ENCODE measurements around the gene CACNA1F. TPM values are rescaled to one million over a fixed set of nuclear protein-coding genes. Genes with fewer than 3 reads are reported as not detected.

Gene CACNA1F
- total and polyA plus RNA-seq, 10 of the 15 experiments (the other 5 are each of a cell fraction or from before 2014, with no cell fraction given): 0.01 to 0.32 (median 0.05) TPM; not detected in 5

- H3K27ac ChIP-seq (ENCODE audit: control insufficient read depth, insufficient read depth): no peak overlapping the region
- intact Hi-C loops (cut with micrococcal nuclease; ENCODE audit: unreplicated experiment) (no loop called here), in situ Hi-C loops (cut with MboI) (loop anchor here (5.0 kb wide), 1 partner anchor 74 kb away; no protein-coding TSS in a partner anchor)
- H3K27me3 ChIP-seq (replicated peaks in 1 of 2; ENCODE audit: control insufficient read depth in 2 of 2, insufficient read depth in 2 of 2, low read length in 1 of 2): no peaks in the 10 kb centered on the region
- peaks cover 4% of the 10 kb centered on the region; the same call in 1 of the 2 replicates for H3K4me1 ChIP-seq (ENCODE audit: control insufficient read depth, insufficient read depth, low read length)
- no peak overlapping the region for H3K9ac ChIP-seq (ENCODE audit: control insufficient read depth, insufficient read depth, low read length)
- no peaks in the 10 kb centered on the region; the same call in 2 of the 3 replicates for H3K9me3 ChIP-seq (replicated peaks; ENCODE audit: control insufficient read depth, insufficient read depth, low read length)
- ATAC-seq (no peak), DNase-seq (ENCODE audit: low read depth, low spot score) (no peak), FAIRE-seq (no peak)
- BruUV-seq (replicated peaks): no TSS peak
- no peak overlapping the region for H3K4me3 ChIP-seq
- H4K20me1 ChIP-seq (ENCODE audit: control insufficient read depth, insufficient read depth): no peaks in the 10 kb centered on the region
- no peak overlapping the region for H3K4me2 ChIP-seq (ENCODE audit: control insufficient read depth, insufficient read depth)
- CTCF ChIA-PET: interaction anchor here (0.7 kb wide), 1 partner anchor 650 kb away, joined by 3 read pairs; no protein-coding TSS in a partner anchor
- POLR2A ChIA-PET: interaction anchor here (0.5 kb wide), 1 partner anchor 33 kb away, joined by 3 read pairs; no protein-coding TSS in a partner anchor
- no peaks in the 10 kb centered on the region for H3K36me3 ChIP-seq (ENCODE audit: control insufficient read depth in 2 of 2, insufficient read depth in 2 of 2, low read length in 1 of 2)
- RAD21 ChIA-PET (ENCODE audit: unreplicated experiment): no interaction called here
- no peak overlapping the region for H2AFZ ChIP-seq (ENCODE audit: control insufficient read depth, low read depth, low read length)
- WGBS (ENCODE audit: insufficient coverage, insufficient replicate concordance, low lambda C conversion rate, missing lambda C conversion rate): 42% methylated on average over 9 of the region's 10 CpGs
- peaks cover 13% of the 10 kb centered on the region for H3K79me2 ChIP-seq (ENCODE audit: control insufficient read depth, insufficient read depth, low read length)
- SMC1A ChIA-PET (ENCODE audit: uncharacterized antibody, unreplicated experiment): no interaction called here
- TF ChIP-seq CHD1 (IDR thresholded peaks at IDR 0.05; ENCODE audit: low read depth, low read length) (no peak), CEBPZ (IDR thresholded peaks at IDR 0.05; ENCODE audit: low read depth, low read length) (no peak), STAT3 (IDR thresholded peaks at IDR 0.05; ENCODE audit: low read depth, low read length) (no peak), E2F8 (IDR thresholded peaks at IDR 0.05; ENCODE audit: low read depth, partially characterized antibody) (no peak), SP1 (IDR thresholded peaks at IDR 0.05; ENCODE audit: low read depth, low read length) (no peak), JUND (IDR thresholded peaks at IDR 0.05; ENCODE audit: low read depth, low read length) (no peak), NBN (IDR thresholded peaks at IDR 0.05) (no peak), ZZZ3 (IDR thresholded peaks at IDR 0.05; ENCODE audit: control insufficient read depth, insufficient read length, low read depth) (no peak), EGR1 (IDR thresholded peaks at IDR 0.05; ENCODE audit: borderline replicate concordance in 1 of 2, low read depth in 2 of 2, low read length in 2 of 2) (no peak), TAF1 (IDR thresholded peaks at IDR 0.05; ENCODE audit: borderline replicate concordance, low read depth, low read length) (no peak), JUNB (IDR thresholded peaks at IDR 0.05) (no peak), E2F4 (IDR thresholded peaks at IDR 0.05; ENCODE audit: low read depth, low read length) (no peak), NFYB (IDR thresholded peaks at IDR 0.05; ENCODE audit: insufficient read depth, low read depth, low read length) (no peak), CEBPB (IDR thresholded peaks at IDR 0.05; ENCODE audit: borderline replicate concordance in 1 of 2, low read depth in 2 of 2, low read length in 2 of 2) (no peak), RBBP5 (conservative IDR thresholded peaks at IDR 0.05) (no peak), CREM (IDR thresholded peaks at IDR 0.05; ENCODE audit: low read depth) (no peak)
Observed at GRCh38 chrX:49266523-49267445, 33.6 kb upstream of the CACNA1F start.

Data from GM12878 (cell line).